ENCODE data around the gene CISD1. TPM values are rescaled to one million over a fixed set of nuclear protein-coding genes. Genes with fewer than 3 reads are reported as not detected.
"Not testable (repeated sequence)": the region's sequence is repeated elsewhere in the genome, so short reads cannot be mapped to it uniquely, and the experiment has no call there.

Gene CISD1
- total RNA-seq, 2 donors from 2014 or later: 10.3 to 16.9 TPM

DNA sequence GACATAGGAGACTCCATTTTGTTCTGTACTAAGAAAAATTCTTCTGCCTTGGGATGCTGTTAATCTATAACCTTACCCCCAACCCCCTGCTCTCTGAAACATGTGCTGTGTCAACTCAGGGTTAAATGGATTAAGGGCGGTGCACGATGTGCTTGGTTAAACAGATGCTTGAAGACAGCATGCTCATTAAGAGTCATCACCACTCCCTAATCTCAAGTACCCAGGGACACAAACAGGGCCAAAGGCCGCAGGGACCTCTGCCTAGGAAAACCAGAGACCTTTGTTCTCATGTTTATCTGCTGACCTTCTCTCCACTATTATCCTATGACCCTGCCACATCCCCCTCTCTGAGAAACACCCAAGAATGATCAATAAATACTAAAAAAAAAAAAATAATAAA lies 24.3 kb upstream of the CISD1 start:
- intact Hi-C loops (cut with DNase I); H3K4me3 ChIP-seq: not testable (repeated sequence)
- 85% methylated on average over 3 of the region's 3 CpGs for WGBS

DNA sequence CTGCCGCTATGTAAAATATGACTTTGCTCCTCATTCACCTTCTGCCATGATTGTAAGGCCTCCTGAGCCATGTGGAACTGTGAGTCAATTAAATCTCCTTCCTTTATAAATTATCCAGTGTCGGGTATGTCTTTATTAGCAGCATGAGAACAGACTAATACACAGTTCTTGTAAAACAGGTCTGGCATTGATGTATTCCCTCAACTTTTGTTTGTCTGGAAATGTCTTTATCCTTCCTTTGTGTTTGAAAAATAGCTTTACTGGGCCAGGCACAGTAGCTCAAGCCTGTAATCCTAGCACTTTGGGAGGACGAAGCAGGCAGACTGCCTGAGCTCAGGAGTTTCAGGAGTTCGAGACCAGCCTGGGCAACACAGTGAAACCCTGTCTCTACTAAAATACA lies 15.8 kb upstream of the CISD1 start:
- Histone ChIP-seq H3K4me1 (replicated peaks) (no peaks in the 10 kb centered on the region), H3K27ac (no peak overlapping the region), H3K9me3 (no peaks in the 10 kb centered on the region), H3K27me3 (replicated peaks; ENCODE audit: insufficient read depth) (no peaks in the 10 kb centered on the region), H3K36me3 (no peaks in the 10 kb centered on the region), H3K4me3 (no peak overlapping the region)
- WGBS: 72% methylated on average over 4 of the region's 4 CpGs
- no peak for DNase-seq (ENCODE audit: low spot score)
- TF ChIP-seq, protein P1, sequence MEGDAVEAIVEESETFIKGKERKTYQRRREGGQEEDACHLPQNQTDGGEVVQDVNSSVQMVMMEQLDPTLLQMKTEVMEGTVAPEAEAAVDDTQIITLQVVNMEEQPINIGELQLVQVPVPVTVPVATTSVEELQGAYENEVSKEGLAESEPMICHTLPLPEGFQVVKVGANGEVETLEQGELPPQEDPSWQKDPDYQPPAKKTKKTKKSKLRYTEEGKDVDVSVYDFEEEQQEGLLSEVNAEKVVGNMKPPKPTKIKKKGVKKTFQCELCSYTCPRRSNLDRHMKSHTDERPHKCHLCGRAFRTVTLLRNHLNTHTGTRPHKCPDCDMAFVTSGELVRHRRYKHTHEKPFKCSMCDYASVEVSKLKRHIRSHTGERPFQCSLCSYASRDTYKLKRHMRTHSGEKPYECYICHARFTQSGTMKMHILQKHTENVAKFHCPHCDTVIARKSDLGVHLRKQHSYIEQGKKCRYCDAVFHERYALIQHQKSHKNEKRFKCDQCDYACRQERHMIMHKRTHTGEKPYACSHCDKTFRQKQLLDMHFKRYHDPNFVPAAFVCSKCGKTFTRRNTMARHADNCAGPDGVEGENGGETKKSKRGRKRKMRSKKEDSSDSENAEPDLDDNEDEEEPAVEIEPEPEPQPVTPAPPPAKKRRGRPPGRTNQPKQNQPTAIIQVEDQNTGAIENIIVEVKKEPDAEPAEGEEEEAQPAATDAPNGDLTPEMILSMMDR (IDR thresholded peaks at IDR 0.05): no peak
- no peak for TF ChIP-seq POLR2AphosphoS5 (IDR thresholded peaks at IDR 0.05)
- TF ChIP-seq POLR2A (IDR thresholded peaks at IDR 0.05): no peak
- intact Hi-C loops (cut with DNase I): no loop called here

More for the DNA sequence above, 24.3 kb upstream of the CISD1 start:
- not testable (repeated sequence) for H3K4me1 ChIP-seq (replicated peaks); H3K27me3 ChIP-seq (replicated peaks; ENCODE audit: insufficient read depth); H3K36me3 ChIP-seq; DNase-seq (ENCODE audit: low spot score); H3K27ac ChIP-seq; H3K9me3 ChIP-seq

DNA sequence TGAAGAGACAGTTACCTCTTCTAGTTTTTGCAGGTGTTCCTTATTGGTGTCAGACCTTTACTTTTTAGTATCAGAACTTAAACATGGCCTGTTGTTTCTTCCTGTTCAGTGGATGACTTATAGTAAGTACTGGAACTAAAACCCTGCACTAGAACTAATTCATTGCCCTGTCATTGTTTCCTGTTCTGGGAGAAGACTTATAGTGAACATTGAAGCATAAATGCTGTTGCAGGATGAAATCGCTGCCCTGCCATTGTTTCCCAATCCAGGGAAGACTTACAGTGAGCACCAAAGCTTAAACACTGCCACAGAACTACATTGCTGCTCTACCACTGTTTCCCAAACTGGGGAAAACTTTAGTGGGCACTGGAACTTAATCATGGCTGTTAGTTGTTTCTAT lies 14.3 kb upstream of the CISD1 start:
- WGBS: 50% methylated on average over 1 of the region's 1 CpG
- TF ChIP-seq POLR2AphosphoS5 (IDR thresholded peaks at IDR 0.05) (no peak), POLR2A (IDR thresholded peaks at IDR 0.05) (no peak)
- TF ChIP-seq, protein P1 (IDR thresholded peaks at IDR 0.05): no peak
- no peaks in the 10 kb centered on the region for H3K9me3 ChIP-seq
- no peaks in the 10 kb centered on the region for H3K36me3 ChIP-seq
- H3K27ac ChIP-seq: no peak overlapping the region
- no peak overlapping the region for H3K4me3 ChIP-seq
- no peak for DNase-seq (ENCODE audit: low spot score)
- H3K27me3 ChIP-seq (replicated peaks; ENCODE audit: insufficient read depth): no peaks in the 10 kb centered on the region
- H3K4me1 ChIP-seq (replicated peaks): no peaks in the 10 kb centered on the region
- intact Hi-C loops (cut with DNase I): no loop called here

DNA sequence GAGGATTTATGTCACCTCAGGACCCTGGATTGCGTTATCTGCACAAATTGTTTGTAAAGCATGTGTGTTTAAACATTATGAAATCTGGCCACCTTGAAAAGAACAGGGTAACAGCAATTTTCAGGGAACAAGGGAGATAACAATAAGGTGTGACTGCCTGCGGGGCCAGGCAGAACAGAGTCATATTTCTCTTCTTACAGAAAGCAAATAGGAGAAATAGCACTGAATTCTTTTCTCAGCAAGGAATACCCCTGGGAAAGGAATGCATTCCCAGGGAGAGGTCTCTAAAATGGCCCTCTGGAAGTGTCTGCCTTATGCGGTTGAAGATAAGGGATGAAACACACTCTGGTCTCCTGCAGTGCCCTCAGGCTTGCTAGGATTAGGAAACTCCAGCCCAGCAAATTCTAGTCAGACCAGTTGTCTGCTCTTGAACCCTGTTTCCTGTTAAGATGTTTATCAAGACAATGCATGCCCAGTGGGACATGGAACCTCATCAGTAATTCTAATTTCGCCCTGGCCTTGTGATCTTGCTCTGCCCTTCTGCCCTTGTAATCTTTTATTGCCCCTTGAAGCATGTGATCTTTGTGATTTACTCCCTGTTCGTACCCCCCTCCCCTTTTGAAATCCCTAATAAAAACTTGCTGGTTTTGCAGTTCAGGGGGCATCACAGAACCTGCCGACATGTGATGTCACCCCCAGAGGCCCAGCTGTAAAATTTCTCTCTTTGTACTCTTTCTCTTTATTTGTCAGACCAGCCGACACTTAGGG lies 12.8 kb upstream of the CISD1 start:
- H3K36me3 ChIP-seq; H3K27me3 ChIP-seq (replicated peaks; ENCODE audit: insufficient read depth); DNase-seq (ENCODE audit: low spot score); intact Hi-C loops (cut with DNase I); H3K4me1 ChIP-seq (replicated peaks); H3K9me3 ChIP-seq; H3K4me3 ChIP-seq; H3K27ac ChIP-seq: not testable (repeated sequence)
- WGBS: 80% methylated on average over 7 of the region's 7 CpGs

DNA sequence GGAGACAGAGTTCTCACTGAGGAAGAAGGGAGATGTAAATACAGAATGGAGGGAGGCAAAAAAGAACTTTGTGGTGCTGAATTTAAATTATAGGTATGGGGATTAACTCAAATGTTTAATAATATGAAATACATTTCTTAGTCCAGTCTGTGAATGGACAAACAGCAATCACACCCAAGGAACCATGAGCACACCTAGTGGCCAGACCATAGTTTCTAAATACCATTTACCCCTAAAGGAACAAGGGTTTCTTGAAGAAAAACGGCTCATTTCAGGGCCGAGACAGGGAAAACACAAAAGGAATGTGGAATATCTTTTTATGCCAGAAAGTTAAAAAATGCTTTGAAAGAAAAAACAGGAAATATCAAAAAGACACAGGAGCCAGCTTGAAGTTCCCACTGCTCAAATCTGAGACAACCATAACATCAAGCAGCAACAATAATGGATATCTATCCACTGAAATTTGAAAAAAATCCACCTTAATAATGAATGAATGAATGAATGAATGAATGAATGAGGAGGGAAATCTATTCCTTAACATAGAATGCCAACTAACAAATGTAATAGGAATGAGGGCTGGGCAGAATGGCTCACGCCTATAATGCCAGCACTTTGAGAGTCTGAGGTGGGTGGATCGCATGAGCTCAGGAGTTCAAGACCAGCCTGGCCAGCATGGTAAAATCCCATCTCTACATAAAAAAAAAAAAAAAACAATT lies 9.8 kb upstream of the CISD1 start:
- Histone ChIP-seq H3K4me1 (replicated peaks) (no peaks in the 10 kb centered on the region), H3K36me3 (no peaks in the 10 kb centered on the region), H3K27me3 (replicated peaks; ENCODE audit: insufficient read depth) (no peaks in the 10 kb centered on the region), H3K27ac (no peak overlapping the region), H3K4me3 (no peak overlapping the region), H3K9me3 (no peaks in the 10 kb centered on the region)
- no peak for TF ChIP-seq POLR2A (IDR thresholded peaks at IDR 0.05)
- WGBS: 95% methylated on average over 4 of the region's 4 CpGs
- intact Hi-C loops (cut with DNase I): no loop called here
- no peak for DNase-seq (ENCODE audit: low spot score)

DNA sequence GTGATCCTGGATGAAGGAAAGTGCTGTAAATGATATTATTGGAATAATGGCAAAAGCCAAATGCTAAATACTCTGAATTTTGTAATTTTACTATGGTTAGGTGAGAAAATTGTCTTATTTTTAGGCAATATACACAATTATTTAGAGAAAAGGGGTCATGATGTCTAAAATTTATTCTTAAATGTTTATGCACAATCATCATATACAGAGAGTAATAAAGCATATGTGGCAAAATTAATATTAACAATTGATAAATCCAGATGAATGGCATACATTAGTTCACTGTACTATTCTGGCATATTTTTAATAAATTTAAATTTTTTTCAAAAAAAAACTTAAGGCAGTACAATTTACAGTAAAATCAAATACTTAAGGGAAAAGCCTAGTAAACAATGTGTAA lies 8.6 kb upstream of the CISD1 start:
- H3K9me3 ChIP-seq: no peaks in the 10 kb centered on the region
- TF ChIP-seq POLR2A (IDR thresholded peaks at IDR 0.05): no peak
- TF ChIP-seq, protein P1 (IDR thresholded peaks at IDR 0.05): no peak
- no peak for TF ChIP-seq POLR2AphosphoS5 (IDR thresholded peaks at IDR 0.05)
- H3K4me1 ChIP-seq (replicated peaks): no peaks in the 10 kb centered on the region
- H3K36me3 ChIP-seq: no peaks in the 10 kb centered on the region
- no peak overlapping the region for H3K4me3 ChIP-seq
- H3K27me3 ChIP-seq (replicated peaks; ENCODE audit: insufficient read depth): no peaks in the 10 kb centered on the region
- intact Hi-C loops (cut with DNase I): no loop called here
- no peak overlapping the region for H3K27ac ChIP-seq
- DNase-seq (ENCODE audit: low spot score): no peak
